Measurements from ENCODE around the gene DNAH14.
"Not testable (repeated sequence)": the region's sequence is repeated elsewhere in the genome, so short reads cannot be mapped to it uniquely, and the experiment has no call there.

Gene DNAH14

DNA sequence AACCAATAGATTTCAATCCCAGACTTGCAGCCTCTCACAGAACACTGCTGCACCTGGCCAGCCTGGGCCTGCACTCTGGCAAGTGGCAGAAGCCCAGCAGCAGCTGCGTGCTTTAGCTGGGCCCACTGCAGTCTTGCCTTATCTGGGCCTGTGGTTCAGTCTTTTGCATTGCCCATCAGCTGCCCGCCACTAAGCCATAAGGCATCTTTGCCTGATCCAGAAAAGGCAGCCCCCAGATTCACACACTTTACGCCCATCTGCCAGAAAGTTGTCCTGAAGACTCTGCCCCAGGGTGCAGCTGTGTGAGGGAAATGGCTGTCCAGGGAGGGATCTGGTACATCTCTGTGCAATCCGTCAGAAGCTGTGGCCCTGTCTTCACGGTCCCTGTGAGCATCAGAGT is 217.0 kb downstream of the DNAH14 start:
- no peak overlapping the region for H3K4me3 ChIP-seq (ENCODE audit: low read depth, low read length)

GRCh38 chr1:225147791-225148190 is 218.3 kb downstream of the DNAH14 start:
- H3K4me3 ChIP-seq (ENCODE audit: low read depth, low read length) = not testable (repeated sequence)

GRCh38 chr1:225152061-225152460 is 222.6 kb downstream of the DNAH14 start:
- H3K4me3 ChIP-seq (ENCODE audit: low read depth, low read length) = no peak overlapping the region

DNA sequence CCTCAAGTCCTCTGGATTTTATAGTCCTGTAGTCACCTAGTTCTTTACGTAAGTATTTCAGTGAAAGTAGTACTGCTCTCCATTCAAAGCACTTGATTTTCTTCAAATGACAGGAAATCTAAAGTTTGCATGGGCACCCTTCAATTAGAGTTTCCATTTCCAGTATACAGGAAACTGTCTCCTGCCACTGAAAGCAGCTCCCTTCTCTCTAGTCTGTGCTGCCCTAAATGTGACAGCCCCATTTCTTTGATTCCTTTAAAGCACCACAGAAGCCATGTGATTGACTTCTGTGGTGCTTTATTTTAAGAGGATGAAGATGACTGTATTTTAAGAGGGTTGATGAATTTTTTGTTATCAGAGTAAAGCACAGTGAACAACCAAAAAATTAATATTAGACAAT is 226.1 kb downstream of the DNAH14 start:
- no peak overlapping the region for H3K4me3 ChIP-seq (ENCODE audit: low read depth, low read length)

DNA sequence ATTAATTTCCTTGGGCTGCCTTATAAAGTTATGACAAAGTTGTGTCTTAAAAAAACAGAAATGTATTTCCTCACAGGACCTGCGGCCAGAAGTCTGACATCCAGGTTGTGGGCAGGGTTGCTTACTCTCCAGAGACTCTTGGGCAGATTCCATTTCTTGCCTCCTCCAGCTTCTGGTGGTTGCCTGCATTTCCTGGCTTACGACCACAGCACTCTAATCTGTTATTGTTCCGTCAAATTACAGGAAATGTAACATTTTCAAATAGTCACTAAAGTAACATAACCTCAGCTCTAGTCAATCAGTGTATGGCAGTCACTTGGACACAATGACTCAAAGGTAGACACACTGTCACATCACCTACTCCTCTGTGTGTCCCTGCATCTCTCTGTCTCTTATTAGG is 226.8 kb downstream of the DNAH14 start:
- no peak overlapping the region for H3K4me3 ChIP-seq (ENCODE audit: low read depth, low read length)

- H3K4me3 ChIP-seq (ENCODE audit: low read depth, low read length) = no peak overlapping the region
Observed at GRCh38 chr1:225158291-225158690, 228.8 kb downstream of the DNAH14 start.

GRCh38 chr1:225159793-225160192 is 230.3 kb downstream of the DNAH14 start:
- H3K4me3 ChIP-seq (ENCODE audit: low read depth, low read length) = no peak overlapping the region

GRCh38 chr1:225177409-225177808 is 247.9 kb downstream of the DNAH14 start:
- H3K4me3 ChIP-seq (ENCODE audit: low read depth, low read length) = not testable (repeated sequence)

DNA sequence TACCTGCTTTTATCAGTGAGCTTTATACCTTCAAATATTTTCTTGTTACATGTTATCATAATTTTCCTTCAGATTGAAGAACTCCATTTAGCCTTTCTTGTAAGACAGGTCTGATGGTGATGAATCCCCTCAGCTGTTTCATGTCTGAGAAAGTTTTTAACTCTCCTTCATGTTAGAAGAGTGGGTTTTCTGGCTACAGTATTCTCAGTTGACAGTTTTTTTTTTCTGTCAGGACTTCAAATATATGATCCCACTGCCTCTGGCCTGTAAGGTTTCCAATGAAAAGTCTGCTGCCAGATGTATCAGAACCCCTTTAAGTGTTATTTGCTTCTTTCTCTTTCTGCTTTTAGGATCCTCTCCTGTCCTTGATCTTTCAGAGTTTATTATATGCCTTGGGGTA is 250.2 kb downstream of the DNAH14 start:
- H3K4me3 ChIP-seq (ENCODE audit: low read depth, low read length) = no peak overlapping the region

- no peak overlapping the region for H3K4me3 ChIP-seq (ENCODE audit: low read depth, low read length)
Observed at GRCh38 chr1:225182716-225183115, 253.2 kb downstream of the DNAH14 start.

DNA sequence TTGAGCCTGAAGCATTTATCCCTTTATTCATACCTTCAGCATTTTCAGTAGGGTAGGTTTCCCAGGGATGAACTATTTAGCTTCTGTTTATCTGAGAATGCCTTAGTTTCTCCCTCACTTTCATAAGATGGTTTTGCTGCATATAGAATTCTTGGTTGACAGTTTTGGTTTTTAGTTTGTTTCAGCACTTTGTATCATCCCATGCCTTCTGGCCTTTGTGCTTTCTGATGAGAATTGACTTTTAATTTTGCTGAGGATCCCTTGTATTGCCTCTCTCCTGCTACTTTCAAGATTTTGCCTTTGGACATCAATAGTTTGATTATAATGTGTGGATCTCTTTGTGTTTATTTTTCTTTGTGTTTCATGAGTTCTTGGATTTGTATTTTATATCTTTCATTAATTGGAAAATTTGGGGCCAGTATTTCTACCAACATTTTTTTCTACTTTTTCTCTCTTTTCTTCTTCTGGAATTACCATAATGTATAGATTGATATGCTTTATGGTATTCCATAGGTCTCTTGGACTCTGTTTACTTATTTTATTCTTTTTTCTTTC is 261.8 kb downstream of the DNAH14 start:
- no peak overlapping the region for H3K4me3 ChIP-seq (ENCODE audit: low read depth, low read length)

GRCh38 chr1:225201447-225201846 is 272.0 kb downstream of the DNAH14 start:
- no peak overlapping the region for H3K4me3 ChIP-seq (ENCODE audit: low read depth, low read length)

DNA sequence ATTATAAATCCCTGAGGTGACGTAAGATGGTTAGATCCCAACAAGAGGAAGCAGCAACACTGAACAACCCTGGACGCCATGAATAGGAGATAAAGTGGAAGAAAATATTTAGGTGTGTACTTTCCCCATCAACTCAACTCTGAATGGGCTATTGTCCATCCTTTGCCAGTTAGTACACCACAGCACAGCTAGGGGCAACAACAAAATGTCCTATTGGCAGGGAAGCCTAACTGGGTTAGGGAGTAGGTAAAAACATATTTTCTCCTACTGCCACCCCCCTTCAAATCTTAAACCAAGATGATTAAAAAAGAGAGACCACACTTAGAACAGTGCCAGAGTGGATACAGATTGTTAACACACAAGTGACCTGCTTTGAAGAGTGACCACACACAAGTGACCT is 278.3 kb downstream of the DNAH14 start:
- no peak overlapping the region for H3K4me3 ChIP-seq (ENCODE audit: low read depth, low read length)

DNA sequence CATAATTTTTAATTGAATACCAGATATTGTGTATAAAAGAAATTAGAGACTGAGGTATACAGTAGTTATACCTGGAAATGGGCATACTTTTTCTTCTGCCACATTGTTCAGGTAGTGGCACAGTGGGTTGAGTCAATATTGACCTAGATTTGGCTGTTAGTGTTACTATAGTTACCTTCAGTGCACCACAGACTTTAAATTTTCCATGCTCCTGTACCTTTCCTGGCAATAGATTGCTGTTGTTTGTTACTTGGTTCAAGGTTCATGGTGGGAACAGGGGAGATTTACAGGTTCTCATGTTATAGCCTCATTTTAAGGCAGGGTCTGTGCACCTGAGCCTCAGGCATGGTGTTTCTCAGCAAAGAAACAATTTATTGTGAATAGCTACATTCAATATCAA is 279.7 kb downstream of the DNAH14 start:
- no peak overlapping the region for H3K4me3 ChIP-seq (ENCODE audit: low read depth, low read length)

DNA sequence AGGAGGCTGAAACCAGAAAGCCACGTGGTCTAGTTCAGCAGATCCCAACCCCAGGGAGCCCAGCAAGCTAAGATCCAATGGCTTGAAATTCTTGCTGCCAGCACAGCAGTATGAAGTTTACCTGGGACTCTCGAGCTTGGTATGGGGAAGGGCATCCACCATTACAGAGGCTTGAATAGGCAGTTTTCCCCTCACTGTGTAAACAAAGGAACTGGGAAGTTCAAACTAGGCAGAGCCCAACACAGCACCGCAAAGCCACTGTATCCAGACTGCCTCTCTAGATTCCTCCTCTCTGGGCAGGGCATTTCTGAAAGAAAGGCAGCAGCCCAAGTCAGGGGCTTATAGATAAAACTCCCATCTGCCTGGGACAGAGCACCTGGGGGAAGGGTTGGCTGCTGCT is 280.7 kb downstream of the DNAH14 start:
- H3K4me3 ChIP-seq (ENCODE audit: low read depth, low read length) = not testable (repeated sequence)

- not testable (repeated sequence) for H3K4me3 ChIP-seq (ENCODE audit: low read depth, low read length)
Observed at GRCh38 chr1:225211694-225212442, 282.4 kb downstream of the DNAH14 start.

GRCh38 chr1:225224287-225224686 is 294.8 kb downstream of the DNAH14 start:
- no peak overlapping the region for H3K4me3 ChIP-seq (ENCODE audit: low read depth, low read length)

DNA sequence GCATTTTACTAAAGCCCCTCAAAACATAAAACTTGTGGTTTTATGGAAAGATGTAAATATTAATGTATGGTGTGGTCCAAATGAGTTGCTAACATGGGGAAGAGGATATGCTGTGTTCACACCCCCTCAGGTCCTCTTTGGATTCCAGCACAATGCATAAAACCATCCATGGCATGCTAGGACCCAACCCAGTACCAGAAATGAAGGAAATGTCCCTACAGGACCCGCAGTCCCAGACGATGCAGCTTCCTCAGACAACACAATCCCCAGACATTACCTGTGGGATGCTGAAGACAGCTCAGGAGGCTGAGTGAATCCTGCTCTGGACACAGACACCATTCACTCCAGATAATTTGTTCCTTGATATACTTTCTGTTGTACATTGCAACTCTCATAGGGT is 296.2 kb downstream of the DNAH14 start:
- H3K4me3 ChIP-seq (ENCODE audit: low read depth, low read length) = no peak overlapping the region

GRCh38 chr1:225228871-225229303 is 299.4 kb downstream of the DNAH14 start:
- no peak overlapping the region for H3K4me3 ChIP-seq (ENCODE audit: low read depth, low read length)

DNA sequence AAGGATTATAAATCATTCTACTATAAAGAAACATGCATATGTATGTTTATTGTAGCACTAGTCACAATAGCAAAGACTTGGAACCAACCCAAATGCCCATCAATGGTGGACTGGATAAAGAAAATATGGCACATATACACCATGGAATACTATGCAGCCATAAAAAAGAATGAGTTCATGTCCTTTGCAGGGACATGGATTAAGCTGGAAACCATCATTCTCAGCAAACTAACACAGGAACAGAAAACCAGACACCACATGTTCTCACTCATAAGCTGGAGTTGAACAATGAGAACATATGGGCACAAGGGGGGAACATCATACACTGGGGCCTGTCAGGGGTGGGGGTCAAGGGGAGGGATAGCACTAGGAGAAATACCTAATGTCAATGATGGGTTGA is 300.0 kb downstream of the DNAH14 start:
- not testable (repeated sequence) for H3K4me3 ChIP-seq (ENCODE audit: low read depth, low read length)

DNA sequence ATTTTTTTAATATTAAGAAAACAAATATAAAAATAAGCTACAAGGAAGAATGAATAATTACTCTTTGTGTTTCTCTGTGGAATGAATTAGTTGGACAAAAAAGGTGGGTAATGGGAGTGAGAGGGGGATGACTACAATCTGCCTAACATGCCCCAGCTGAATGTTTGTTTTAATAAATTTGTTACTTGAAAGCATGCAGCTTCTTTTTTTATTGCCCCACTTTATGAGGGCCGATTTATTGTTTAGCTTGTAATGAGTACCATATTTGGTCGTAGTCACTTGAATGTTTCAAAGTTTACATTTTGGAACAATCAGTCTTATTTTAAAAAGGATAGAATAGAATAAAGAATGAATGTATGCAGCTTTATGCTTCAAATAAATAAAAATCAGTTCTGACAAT is 301.0 kb downstream of the DNAH14 start:
- no peak overlapping the region for H3K4me3 ChIP-seq (ENCODE audit: low read depth, low read length)

DNA sequence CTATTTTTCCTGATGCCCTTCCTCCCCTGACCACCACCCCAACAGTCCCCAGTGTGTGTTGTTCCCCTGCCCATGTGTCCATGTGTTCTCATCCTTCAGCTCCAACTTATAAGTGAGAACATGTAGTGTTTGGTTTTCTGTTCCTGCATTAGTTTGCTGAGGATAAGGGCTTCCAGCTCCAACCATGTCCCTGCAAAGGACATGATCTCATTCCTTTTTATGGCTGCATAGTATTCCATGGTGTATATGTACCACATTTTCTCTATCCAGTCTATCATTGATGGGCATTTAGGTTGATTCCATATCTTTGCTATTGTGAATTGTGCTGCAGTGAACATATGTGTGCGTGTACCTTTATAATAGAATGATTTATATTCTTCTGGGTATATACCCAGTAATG is 303.5 kb downstream of the DNAH14 start:
- H3K4me3 ChIP-seq (ENCODE audit: low read depth, low read length) = not testable (repeated sequence)

DNA sequence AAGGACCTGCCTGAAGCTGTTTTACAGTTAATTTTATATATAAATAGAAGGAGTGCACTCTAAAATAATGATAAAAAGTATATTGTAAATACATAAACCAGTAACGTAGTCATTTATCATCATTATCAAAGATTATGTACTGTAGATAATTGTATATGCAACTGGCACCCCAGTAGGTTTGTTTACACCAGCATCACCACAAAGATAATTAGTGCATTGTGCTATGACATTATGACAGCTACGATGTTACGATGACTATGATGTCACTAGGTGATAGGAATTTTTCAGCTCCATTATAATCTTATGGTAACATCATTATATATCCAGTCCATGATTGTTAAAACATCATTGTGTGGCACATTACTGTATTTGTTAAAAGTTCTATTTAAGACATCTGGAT is 313.1 kb downstream of the DNAH14 start:
- no peak overlapping the region for H3K4me3 ChIP-seq (ENCODE audit: low read depth, low read length)
